Stimulated activated CD8-positive, alpha-beta memory T cell treated with anti-CD3 and anti-CD28 coated beads, Interleukin-4, amount 100 ng/mL, for 1 hour (primary cell): ENCODE measurements around the gene SF3B4.
"Not testable (repeated sequence)": the region's sequence is repeated elsewhere in the genome, so short reads cannot be mapped to it uniquely, and the experiment has no call there.

ENCODE experiments used
- DNase-seq, 2 donors: peaks; one replicate each; pipeline ENCODE4 v3.0.0-alpha.2; 2020; ENCODE audit warnings: low read depth in 2 of 2, low spot score in 1 of 2

The SF3B4 gene

GRCh38 chr1:149888247-149888998 lies 39.2 kb downstream of the SF3B4 start:
- DNase-seq: peak; percentile 28 to 45

DNA sequence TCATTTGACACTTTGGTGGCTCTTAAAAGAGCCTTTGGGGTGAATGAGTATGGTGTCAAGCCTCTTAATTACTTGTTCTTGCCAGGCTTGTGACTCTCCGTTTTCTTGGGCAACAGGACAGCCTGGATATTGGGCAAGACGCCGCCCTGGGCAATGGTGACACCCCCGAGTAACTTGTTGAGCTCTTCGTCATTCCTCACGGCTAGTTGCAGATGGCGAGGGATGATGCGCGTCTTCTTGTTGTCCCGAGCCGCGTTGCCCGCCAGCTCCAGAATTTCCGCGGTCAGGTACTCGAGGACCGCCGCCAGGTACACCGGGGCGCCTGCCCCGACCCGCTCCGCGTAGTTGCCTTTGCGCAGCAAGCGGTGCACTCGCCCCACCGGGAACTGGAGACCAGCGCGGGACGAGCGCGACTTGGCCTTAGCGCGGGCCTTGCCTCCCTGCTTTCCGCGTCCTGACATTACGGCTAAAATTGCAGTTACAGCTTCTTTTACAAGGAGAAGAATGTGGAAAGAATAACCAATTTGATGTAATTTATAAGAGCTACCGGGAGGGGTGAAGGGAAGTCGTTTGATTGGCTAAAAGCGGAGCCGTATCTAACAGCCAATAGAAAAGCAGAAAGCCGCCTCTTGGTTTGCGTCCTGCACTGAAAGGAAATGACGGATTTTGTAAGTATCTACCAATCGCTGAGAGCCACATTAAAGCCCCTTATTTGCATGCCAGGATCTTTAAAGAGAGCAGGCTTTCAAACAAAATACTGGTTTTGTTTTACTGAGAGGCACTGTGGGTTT lies 40.0 kb downstream of the SF3B4 start:
- DNase-seq: peak; percentile 37 to 54

DNA sequence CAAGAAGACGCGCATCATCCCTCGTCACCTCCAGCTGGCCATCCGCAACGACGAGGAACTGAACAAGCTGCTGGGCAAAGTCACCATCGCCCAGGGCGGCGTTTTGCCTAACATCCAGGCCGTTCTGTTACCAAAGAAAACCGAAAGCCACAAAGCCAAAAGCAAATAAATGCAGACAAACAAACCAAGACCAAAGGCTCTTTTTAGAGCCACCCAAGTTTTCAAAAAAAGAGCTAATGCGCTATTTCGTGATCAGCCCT lies 40.5 kb downstream of the SF3B4 start:
- DNase-seq: not testable (repeated sequence)

DNA sequence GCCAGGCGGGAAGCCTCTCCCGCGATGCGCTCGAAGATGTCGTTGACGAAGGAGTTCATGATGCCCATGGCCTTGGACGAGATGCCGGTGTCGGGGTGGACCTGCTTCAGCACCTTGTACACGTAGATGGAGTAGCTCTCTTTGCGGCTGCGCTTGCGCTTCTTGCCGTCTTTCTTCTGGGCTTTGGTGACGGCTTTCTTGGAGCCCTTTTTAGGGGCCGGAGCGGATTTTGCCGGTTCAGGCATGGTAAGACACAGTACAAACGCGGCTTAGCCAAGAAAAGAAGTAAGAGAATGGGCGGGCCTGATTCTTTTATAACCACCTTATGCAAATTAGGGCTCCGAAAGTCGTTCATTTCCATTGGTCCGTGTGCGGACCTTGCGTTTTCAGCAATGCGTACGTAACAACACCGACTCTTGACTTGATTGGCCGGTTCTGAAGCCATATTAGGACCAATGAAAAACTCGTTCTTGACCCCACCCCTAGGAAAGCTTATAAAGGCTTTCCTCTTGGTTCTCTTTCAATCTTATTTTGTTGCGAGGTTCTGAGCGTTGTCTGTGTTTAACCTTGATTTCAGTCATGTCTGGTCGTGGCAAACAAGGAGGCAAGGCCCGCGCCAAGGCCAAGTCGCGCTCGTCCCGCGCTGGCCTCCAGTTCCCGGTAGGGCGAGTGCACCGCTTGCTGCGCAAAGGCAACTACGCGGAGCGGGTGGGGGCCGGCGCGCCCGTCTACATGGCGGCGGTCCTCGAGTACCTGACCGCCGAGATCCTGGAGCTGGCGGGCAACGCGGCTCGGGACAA lies 41.0 kb downstream of the SF3B4 start:
- peak; percentile 60 to 72 for DNase-seq

GRCh38 chr1:149886121-149886395 lies 41.5 kb downstream of the SF3B4 start:
- not testable (repeated sequence) for DNase-seq

DNA sequence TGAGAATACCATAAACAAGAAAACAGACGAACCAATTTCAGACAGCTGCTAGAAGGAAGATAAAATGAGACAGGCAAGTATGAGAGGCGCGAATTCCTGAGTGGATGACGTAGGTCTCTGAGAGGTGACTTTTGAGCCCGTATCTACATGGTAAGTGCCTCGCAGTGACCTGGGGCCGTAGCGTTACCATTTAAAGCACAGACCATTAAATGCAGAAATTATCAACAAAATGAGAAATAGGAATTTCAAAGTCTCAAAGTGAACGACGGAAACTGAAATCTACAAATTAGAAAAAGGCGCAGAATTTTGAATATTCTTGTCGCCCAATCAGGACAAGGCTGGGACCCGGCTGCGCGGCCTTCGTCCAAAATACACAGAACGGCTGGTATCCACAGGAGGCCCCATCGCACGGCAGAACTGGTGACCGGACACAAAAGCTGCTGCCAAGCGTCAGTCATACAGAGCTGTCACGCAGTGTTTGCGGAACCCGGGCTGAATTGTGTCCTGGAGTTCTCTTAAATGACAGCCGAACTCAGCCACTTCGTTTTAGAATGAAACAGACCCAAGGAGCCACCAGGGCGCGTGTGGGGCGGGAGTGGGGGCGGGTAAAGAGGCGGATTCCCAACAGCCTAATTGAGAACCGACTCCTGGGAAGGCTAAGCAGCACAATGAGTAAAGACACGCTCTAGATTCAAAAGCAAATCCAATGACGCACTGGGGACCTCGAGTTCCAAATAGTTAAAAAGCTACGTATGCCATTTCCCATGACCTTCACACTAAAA lies 42.1 kb downstream of the SF3B4 start:
- DNase-seq: peak; percentile 22

GRCh38 chr1:149884433-149885338 lies 42.9 kb downstream of the SF3B4 start:
- no peak for DNase-seq

GRCh38 chr1:149883598-149884247 lies 43.9 kb downstream of the SF3B4 start:
- DNase-seq: no peak

- no peak for DNase-seq
These were observed 45.7 kb downstream of the SF3B4 start for GRCh38 chr1:149881876-149882275.

DNA sequence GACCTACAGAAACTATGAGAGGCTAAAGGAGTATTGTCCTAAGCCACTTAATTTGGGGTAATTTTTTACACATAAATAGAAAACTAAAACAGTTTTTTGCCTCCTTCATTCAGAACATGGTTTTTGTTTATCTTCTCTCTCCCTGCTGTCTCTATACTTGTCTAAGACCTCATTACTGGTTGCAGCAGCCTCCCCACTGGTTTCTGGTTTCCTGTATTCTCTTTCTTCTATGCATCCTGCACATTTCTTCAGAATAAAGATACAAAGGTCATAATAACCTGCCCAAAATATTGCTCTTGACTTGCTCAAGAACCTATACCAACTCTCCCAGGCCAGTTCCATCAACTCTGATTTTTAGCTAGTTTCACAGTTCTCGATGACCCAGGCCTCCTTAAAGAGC lies 48.0 kb downstream of the SF3B4 start:
- no peak for DNase-seq

GRCh38 chr1:149877211-149877946 lies 50.2 kb downstream of the SF3B4 start:
- no peak for DNase-seq
